Right ventricle myocardium inferior (tissue), 1 donor: ENCODE data around the gene PQBP1. TPM values are rescaled to one million over a fixed set of nuclear protein-coding genes. Genes with fewer than 3 reads are reported as not detected.
A peak's percentile ranks its signal among the peaks of the same experiment; 100 is the strongest.
"Not testable (repeated sequence)": the region's sequence is repeated elsewhere in the genome, so short reads cannot be mapped to it uniquely, and the experiment has no call there.

Experiments used
- ATAC-seq: fragments of 200-7000 bp; cut with Tn5 transposase; one replicate; pipeline ENCODE4 v1.9.1; 2020; ENCODE audit warnings: mild to moderate bottlenecking, moderate library complexity
- DNase-seq: peaks from one replicate; pipeline ENCODE4 v3.0.0; 2021; ENCODE audit errors: missing footprints
- intact Hi-C: fragments of 100-400 bp; cut with DNase I; formaldehyde crosslinking; loops from one replicate; pipeline ENCODE4 v1.11.0; 2022
- long read RNA-seq: library from polyadenylated mRNA; unstranded; transcript quantifications from one replicate; pipeline ENCODE4 v2.0.0, GENCODE V29; 2021
- total RNA-seq: library from RNA; stranded (reverse); fragmentation: NEBNext Ultra II Directional; extraction: Animal tissue kit (Norgen Biotek cat#: 25700); gene quantifications from one replicate; pipeline ENCODE4 v1.2.1, GENCODE V29; 2021
- donor health status: DM: no; HTN: yes; CAD: no; lungs with severe emphysema.

Gene PQBP1, protein sequence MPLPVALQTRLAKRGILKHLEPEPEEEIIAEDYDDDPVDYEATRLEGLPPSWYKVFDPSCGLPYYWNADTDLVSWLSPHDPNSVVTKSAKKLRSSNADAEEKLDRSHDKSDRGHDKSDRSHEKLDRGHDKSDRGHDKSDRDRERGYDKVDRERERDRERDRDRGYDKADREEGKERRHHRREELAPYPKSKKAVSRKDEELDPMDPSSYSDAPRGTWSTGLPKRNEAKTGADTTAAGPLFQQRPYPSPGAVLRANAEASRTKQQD
- 58.6 TPM for total RNA-seq
- long read RNA-seq, transcript PQBP1-207 (7 exons, 1,020 nt) = minor isoform, 8 of 26 reads
- long read RNA-seq, transcript PQBP1-216 (7 exons, 938 nt) = major isoform, 9 of 26 reads
- long read RNA-seq, partial matches to known transcripts = 2 of 26 reads
- long read RNA-seq, other reads (novel, unspliced or antisense) = 3 of 26 reads

DNA sequence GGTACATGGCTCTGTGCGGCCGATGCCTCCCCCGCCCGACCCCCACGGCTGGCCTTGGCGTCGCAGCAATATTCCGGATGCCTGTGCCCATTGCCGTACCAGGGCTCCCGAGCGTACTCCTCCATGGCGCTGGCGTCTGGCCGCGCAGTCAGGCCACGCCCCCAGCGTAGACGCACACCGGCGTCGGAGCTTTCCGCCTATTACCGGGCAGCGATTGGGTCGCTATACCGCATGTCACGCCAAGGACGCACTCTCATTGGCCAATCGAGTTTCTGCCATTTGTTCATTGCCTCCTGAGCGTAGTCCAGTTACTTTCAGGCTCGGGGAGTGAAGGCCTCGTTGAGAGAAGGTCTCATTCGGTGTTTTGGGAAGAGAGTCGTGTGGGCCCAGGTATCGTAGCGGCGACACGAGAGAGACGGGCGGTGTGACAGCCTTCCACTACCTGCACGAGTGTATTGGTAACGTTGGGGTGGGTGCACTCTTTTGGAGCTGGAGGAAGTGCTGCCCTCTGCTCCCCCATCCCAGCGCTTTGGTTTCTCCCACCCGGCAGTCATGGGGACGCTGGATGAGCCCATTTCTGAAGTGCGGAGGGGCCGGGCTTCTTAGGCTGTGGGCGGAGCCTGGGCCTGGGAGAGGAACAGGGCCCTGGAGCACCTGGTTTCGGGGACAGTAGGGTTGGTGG, at the start of gene PQBP1, which contains the start of gene TIMM17B:
Gene PQBP1 (plus strand): TSS at position 306 of the 682 bp plus-strand sequence. CDS start 580 bp downstream, outside the sequence.
Gene TIMM17B (minus strand): TSS at position 144 of the 682 bp plus-strand sequence. CDS start 19 bp downstream, at position 125.
- intact Hi-C loops = loop anchor here (2.0 kb wide), 1 partner anchor 95 kb away; the partner anchor contains the start of gene HDAC6
- peak; percentile 92 for DNase-seq

DNA sequence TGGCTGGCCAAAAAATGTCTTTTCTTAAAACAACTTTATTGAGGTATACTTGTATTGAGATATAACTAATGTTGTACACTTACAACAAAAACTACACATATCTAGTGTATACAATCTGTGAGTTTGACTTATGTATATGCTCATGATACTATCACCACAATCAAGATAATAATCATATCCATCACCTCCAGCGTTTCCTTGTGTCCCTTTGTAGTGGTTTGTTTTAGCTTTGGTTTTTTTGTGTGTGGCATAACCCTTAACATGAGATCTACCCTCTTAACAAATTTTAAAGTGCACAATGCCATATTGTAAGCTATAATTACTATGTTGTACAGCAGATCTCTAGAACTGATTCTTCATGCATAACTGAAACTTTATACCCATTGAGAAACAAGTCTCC, 48.9 kb upstream of the PQBP1 start:
- DNase-seq = no peak
- intact Hi-C loops = no loop called here
- no peak for ATAC-seq

More for the DNA sequence above, at the start of gene PQBP1, which contains the start of gene TIMM17B:
- peak; percentile 97 for ATAC-seq

DNA sequence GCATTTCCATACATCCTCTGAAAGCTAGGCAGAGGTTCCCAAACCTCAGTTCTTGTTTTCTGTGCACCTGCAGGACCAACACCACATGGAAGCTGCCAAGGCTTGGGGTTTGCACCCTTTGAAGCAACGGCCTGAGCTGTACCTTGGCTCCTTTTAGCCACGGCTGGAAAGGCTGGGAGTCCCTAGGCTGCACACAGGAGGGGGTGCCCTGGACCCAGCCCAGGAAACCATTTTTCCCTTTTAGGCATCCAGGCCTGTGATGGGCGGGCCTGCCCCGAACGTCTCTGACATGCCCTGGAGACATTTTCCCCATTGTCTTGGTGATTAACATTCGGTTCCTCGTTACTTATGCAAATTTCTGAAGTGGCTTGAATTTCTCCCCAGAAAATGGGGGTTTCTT, 44.9 kb upstream of the PQBP1 start:
- ATAC-seq (no peak), DNase-seq (no peak)
- intact Hi-C loops = no loop called here

DNA sequence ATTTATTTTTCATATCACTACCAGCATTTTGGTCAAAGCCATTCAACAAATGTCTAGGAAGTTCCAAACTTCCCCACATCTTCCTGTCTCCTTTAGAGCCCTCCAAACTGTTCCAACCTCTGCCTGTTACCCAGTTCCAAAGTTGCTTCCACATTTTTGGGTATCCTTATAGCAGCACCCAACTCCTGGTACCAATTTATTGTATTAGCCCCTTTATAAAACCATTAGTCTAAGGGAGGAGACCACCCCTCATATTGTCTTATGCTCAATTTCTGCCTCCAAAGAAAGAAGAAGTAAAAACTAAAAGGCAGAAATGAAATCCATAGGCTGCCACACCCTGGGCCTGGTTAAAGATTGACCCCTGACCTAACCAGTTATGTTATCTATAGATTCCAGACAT, 44.2 kb upstream of the PQBP1 start:
- ATAC-seq, intact Hi-C loops, DNase-seq: not testable (repeated sequence)

DNA sequence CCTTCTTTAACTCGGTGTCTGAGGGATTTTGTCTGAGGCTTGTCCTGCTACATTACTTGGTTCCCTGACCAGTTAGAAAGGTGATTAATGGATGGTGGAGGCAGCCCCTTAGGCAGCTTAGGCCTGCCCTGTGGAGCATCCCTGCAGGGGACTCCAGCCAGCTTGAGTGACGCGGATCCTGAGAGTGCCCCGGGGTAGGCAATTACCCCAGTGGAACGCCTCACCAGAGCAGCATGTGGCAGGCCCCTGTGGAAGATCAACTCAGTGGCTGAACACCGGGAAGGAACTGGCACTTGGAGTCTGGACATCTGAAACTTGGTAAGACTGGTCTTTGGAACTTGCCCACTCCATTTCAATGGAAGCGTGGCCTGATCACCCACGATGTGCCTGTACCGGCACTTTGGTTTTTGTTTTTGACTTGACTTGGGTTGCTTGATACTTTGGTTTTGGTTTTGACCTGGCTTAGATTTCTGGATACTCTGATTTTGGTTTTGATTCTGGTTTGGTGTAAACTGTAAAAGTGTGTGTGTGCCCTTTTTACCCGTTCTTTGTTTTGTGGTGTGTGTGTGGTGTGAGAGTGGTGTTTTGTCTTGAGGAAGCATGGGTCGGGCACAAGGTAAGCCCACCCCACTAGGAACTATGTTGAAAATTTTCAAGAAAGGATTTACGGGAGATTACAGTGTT, 43.5 kb upstream of the PQBP1 start:
- ATAC-seq, DNase-seq, intact Hi-C loops: not testable (repeated sequence)

DNA sequence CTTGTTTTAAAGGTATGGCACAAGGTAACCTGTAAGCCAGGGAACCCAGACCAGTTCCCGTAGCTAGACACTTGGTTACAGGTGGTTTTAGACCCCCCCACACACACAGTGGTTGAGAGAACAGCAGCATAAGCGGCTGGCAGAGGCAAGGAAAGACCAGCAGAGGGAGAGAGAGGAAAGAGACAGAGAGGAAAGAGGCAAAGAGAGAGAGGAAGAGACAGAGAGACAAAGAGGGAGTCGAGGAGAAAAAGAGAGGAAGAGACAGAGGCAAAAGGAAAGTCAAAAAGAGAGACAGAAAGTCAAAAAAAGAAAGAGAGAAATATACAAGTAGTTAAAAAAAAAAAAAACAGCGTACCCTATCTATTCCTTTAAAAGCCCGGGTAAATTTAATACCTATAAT, 42.8 kb upstream of the PQBP1 start:
- ATAC-seq = no peak

DNA sequence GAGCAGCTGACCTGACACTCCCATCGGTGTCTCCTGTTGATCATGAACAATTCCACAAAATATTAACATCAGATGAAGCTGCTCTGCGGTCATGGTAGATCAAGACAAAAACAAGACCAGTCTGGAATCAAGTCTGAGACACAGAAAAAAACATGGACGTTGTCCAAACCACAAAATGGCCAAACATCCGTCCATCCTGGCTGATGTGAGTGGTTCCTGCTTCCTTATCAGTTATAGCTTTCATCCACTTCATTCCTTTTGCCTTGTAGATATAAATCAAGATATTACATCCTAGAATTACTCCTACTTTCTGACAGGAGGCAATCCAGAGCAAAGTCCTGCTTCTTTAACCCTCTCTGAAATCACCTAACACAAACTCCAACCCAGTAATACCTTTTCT, 33.5 kb upstream of the PQBP1 start:
- DNase-seq = no peak
- intact Hi-C loops = no loop called here
- no peak for ATAC-seq

More for the DNA sequence above, 42.8 kb upstream of the PQBP1 start:
- DNase-seq = no peak
- intact Hi-C loops = no loop called here

DNA sequence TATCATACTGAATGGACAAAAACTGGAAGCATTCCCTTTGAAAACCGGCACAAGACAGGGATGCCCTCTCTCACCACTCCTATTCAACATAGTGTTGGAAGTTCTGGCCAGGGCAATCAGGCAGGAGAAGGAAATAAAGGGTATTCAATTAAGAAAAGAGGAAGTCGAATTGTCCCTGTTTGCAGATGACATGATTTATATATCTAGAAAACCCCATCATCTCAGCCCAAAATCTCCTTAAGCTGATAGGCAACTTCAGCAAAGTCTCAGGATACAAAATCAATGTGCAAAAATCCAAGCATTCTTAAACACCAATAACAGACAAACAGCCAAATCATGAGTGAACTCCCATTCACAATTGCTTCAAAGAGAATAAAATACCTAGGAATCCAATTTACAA, 25.7 kb upstream of the PQBP1 start:
- intact Hi-C loops, ATAC-seq, DNase-seq: not testable (repeated sequence)

DNA sequence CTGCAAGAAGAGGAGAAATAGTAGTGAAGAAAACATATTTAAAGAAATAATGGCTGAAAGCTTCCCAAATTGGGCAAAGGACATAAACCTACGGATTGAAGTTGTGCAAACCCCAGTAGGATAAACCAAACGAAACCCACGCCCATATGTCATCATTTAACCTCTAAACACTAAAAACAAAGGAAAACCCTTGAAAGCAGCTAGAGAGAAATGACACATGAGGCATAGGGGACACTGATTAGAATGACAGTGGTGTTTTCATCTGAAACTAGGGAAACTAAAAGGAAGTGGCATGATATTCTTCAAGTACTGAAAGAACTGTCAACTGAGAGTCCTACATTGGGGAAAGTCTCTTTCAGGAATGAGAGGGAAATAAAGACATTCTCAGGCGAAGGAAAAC, 20.8 kb upstream of the PQBP1 start:
- intact Hi-C loops, DNase-seq, ATAC-seq: not testable (repeated sequence)

DNA sequence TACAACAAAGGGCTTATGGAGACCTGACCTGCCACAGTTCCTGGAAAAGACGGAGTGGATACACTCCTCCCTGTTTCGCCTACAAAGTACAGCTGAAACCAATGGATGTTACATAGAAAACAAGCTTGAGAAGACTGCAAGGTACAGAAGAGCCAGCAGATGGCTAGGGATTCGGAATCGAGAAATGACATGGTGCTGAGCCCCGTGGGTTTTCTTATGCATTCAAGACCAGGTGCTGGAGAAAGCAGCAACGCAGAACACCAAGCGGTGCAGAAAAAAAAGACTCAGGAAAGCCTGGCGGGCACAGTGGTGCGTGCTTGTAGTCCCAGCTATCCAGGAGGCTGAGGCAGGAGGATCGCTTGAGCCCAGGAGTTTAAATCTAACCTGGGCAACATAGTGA, 14.0 kb upstream of the PQBP1 start:
- intact Hi-C loops = no loop called here
- DNase-seq = no peak
- no peak for ATAC-seq

DNA sequence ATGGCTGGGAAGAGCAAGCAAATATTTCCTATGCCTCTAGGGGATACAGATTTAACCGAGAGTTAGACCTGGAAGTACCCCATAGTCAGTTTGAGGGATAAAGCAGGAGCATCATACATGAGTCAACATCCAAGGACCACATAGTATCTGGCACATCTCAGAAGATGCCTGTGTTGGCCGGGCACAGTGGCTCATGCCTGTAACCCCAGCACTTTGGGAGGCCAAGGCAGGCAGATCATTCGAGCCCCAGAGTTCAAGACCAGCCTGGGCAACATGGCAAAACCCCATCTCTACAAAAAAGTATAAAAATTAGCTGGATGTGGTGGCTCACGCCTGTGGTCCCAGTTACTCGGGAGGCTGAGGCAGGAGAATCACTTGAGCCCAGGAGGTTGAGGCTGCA, 11.1 kb upstream of the PQBP1 start:
- ATAC-seq, DNase-seq, intact Hi-C loops: not testable (repeated sequence)

DNA sequence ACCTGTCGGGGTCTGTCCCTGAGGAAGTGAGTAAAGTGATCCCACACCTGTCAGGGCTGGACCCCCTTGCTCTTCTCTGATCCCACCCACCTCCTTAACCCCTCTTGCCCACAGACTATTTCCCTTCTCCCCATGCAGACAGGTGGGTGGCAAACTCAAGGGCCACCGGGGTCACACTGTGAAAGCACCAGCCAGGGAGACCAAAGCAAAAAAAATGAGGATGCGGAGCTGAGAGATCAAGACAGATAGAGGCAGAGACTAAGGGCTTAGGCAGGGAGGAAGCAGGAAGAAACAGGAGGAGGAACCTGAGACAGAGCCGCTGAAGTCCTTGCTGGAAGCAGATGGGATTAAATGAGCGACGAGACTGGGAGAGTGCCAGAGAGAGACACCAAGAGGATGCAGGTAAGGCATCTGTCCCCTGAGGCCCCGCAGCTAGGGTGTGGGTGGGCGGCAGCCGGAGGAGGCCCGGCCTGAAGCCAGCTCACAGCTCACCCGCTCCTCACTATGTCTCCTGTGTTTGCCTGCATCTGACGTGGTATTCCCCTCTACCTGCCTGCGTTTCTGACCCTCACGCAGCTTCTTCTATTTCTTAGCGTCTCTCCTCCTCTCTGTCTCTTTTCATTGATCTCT, 7.3 kb upstream of the PQBP1 start:
- intact Hi-C loops = no loop called here
- DNase-seq (no peak), ATAC-seq (no peak)

DNA sequence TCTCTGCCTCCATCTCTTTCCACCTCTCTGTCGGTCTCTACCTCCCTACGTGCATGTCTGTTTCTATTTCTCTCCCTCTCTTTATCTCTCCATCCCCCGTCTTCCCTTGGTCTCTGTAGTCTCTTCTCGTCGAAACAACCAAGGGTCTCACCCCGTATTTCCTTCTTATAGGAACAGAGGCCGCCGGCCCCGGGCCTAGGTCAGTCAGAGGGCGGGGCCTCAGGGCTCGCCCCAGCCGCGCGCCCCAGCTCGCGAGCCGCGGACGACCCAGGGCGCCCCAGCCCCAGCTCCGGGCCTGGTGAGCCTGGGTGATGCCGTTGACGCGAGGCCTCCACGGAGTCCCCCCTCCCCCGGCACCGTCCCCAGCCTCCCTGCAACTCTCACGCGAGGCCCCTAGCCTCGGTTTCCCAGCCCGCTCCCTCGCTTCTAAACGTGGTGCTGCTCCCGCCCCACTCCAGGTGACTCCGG, 6.8 kb upstream of the PQBP1 start:
- DNase-seq = no peak
- peak; percentile 55 for ATAC-seq
- intact Hi-C loops = no loop called here

DNA sequence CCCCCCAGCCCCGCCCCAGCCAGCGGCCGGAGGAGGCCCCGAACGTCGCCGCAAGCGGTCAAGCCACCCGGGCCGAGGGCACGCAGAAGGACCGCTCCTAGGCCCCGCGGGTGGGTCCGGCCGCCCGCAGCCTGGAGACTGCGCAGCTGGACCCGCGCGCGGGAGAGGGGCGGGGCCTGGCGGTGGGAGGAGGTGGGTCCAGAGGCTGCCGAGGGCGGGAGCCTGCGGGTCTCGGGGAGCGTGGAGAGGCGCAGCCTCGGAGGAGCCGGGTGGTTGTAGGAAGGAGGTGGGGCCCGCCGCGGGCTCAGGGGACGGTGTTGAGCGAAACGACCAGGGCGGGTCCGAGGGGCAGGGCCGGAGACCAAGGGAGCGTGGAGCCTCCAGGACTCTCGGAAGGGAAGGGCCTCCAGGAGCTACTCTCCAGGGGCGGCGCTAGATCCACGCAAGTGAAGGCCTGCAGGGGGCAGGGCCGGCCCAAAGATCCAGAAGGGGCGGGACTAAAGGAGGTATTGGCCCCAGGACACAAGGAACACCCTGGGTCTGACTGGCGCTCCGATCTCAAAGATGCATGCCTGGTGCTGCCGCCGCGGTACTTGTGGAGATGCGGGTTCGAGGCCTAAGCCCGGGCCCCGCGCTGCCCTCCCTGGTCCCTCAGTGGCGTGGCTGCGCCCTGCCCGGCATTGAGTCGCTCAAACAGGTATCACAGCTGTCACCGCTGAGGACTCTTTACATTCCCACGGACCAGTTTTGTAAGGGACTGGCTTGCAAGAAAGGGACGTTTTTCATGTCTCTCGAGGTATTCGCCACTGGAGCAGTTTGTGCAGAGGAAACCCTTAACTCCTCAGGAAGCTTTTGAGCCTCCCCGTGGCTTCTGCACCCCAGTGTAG, 6.1 kb upstream of the PQBP1 start:
- DNase-seq (peak; percentile 92), ATAC-seq (peak; percentile 96)
- intact Hi-C loops = no loop called here

DNA sequence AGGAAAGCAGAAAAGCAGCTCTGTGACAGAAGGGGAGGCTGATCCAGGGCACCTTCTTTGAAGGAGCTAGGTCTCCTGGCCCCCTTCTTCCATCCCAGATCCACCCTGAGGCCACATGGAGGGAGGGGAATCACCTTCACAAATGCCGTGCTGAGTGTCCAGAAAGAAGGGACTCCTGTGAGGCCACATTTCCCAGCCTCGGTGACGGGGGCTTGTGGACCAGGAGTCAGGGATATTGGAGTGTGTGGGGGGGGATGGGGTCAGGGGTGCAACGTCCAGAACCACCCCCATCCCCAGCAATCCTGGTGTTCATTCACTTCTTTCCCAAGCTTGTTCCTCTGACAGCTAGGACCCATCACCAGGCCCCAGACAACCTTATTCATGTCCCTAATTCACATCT, 4.8 kb upstream of the PQBP1 start:
- ATAC-seq (no peak), DNase-seq (no peak)
- intact Hi-C loops = no loop called here

DNA sequence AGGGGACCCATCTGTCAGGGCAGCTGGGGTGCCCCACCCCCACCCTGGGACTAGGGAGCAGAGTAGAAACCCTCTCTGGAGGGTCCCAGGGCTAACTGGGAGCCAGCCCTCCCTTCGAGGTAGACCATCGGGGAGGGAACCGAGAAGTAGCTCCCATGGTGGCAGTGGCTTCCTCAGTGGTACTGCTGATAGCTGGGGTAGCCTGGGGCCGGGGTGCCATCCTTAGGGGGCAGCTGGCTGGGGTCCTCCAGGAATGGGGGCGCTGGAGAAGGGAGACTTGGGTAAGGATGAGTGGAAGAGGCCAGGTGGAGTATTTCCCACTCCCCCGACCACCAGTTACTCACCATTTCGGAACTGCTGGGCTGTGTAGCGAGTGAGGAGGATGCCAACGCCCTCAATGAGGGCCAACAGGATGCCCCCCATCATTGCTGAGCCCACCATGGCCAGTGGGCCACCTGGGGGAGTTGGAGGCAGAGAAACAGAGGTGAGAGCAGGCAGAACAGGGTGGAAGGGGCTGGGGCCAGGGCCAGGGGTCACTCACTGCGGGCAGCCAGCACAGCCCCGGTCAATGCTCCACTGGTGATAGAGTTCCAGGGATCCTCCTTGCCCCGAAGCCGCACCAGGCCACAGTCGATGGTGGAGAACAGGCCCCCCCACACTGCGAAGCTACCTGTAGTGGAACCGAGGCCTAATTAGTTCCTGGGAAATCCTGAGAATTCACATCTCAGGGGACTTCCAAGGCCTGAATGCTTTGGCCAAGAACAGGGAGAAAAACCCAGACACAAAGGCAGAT, 4.0 kb upstream of the PQBP1 start:
- no peak for ATAC-seq
- DNase-seq = no peak
- intact Hi-C loops = no loop called here

DNA sequence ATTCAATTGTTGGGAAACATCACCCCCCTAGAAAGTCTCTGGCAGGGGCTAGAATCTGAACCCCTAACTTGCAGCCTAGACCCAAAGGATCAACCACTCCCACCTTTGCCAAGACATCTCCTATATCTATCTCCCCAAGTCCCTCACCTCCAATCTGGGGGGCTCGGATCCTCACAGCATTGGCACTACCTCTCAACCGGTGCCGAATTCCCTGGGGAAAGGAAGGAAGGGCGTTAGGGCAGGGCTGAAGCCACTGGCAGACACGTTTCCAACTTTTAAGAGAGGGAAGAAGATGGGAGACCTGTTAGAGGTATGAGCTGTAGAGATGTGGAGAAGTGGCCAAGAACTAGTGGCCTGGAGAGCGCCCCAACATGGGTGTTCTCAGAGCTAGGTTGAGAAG, 2.8 kb upstream of the PQBP1 start:
- intact Hi-C loops = no loop called here
- ATAC-seq (no peak), DNase-seq (no peak)
